HEK293 (cell line): ENCODE data around the gene LAMA2.

ENCODE experiments used
- CTCF ChIA-PET: fragments of 350-600 bp; formaldehyde crosslinking; extraction: SDS; loops from one replicate; lab custom pipeline; 2021; ENCODE audit warnings: antibody characterized with exemption; lab: Yijun Ruan, JAX
- POLR2A ChIA-PET: fragments of 300-600 bp; formaldehyde crosslinking; extraction: SDS; loops from one replicate; lab custom pipeline; 2020; ENCODE audit warnings: antibody characterized with exemption, inconsistent platforms; lab: Yijun Ruan, JAX
- H3K27ac ChIP-seq: fragments of 200-500 bp; sonication (Bioruptor generic); 2 replicates; pipeline ENCODE4 v1.5.1; 2014; ENCODE audit warnings: low read depth, low read length, control low read depth, inconsistent platforms; ENCODE audit errors: extremely low read depth
- H3K36me3 ChIP-seq, 2 experiments: fragments of 200-500 bp in 1 of 2; sonication (Bioruptor generic) in 1 of 2; 1 replicate in 1 of 2; 2 replicates in 1 of 2; pipeline ENCODE4 v1.5.1; 2014 to 2017; ENCODE audit warnings: inconsistent platforms in 2 of 2, low read length in 2 of 2; ENCODE audit not compliant: control insufficient read depth in 2 of 2, insufficient read depth in 1 of 2
- H3K4me1 ChIP-seq: fragments of 200-500 bp; sonication (Bioruptor generic); 2 replicates; pipeline ENCODE4 v1.5.1; 2014; ENCODE audit warnings: mild to moderate bottlenecking, low read length, inconsistent platforms; ENCODE audit not compliant: control insufficient read depth, insufficient read depth
- H3K4me3 ChIP-seq: 2 replicates; pipeline ENCODE4 v1.5.1; 2011; ENCODE audit warnings: low read depth, mild to moderate bottlenecking, control low read depth, low read length, moderate library complexity
- H3K9me3 ChIP-seq: fragments of 200-500 bp; sonication (Bioruptor generic); 2 replicates; pipeline ENCODE4 v1.5.1; 2014; ENCODE audit warnings: low read depth, low read length, inconsistent platforms; ENCODE audit not compliant: control insufficient read depth, insufficient read depth
- GLIS1 ChIP-seq: fragments of 450-650 bp; formaldehyde crosslinking; IDR thresholded peaks from 2 replicates; pipeline ENCODE4 v1.5.1; 2016; ENCODE audit warnings: missing biosample characterization, missing genetic modification characterization
- IKZF3 ChIP-seq: fragments of 450-650 bp; IDR thresholded peaks from 2 replicates; pipeline ENCODE4 v1.5.0; 2018; ENCODE audit warnings: missing biosample characterization, mild to moderate bottlenecking, missing genetic modification characterization, moderate library complexity
- MZF1 ChIP-seq: fragments of 450-650 bp; formaldehyde crosslinking; IDR thresholded peaks from 2 replicates; pipeline ENCODE4 v1.5.1; 2017; ENCODE audit warnings: missing biosample characterization, missing genetic modification characterization, borderline replicate concordance
- OVOL3 ChIP-seq: fragments of 450-650 bp; formaldehyde crosslinking; IDR thresholded peaks from 2 replicates; pipeline ENCODE4 v1.5.1; 2016; ENCODE audit warnings: missing biosample characterization, missing genetic modification characterization
- RBAK ChIP-seq: fragments of 450-650 bp; formaldehyde crosslinking; IDR thresholded peaks from 2 replicates; pipeline ENCODE4 v1.5.1; 2016; ENCODE audit warnings: missing biosample characterization, missing genetic modification characterization
- SP3 ChIP-seq: fragments of 450-650 bp; formaldehyde crosslinking; IDR thresholded peaks from 2 replicates; pipeline ENCODE4 v1.5.1; 2016; ENCODE audit warnings: missing biosample characterization, missing genetic modification characterization
- SP7 ChIP-seq: fragments of 450-650 bp; formaldehyde crosslinking; IDR thresholded peaks from 2 replicates; pipeline ENCODE4 v1.5.1; 2016; ENCODE audit warnings: missing biosample characterization, missing genetic modification characterization
- ZBTB1 ChIP-seq: fragments of 450-650 bp; formaldehyde crosslinking; IDR thresholded peaks from 2 replicates; pipeline ENCODE4 v1.5.1; 2016; ENCODE audit warnings: missing biosample characterization, missing genetic modification characterization
- ZBTB20 ChIP-seq: fragments of 450-650 bp; formaldehyde crosslinking; IDR thresholded peaks from 2 replicates; pipeline ENCODE4 v1.5.1; 2016; ENCODE audit warnings: missing biosample characterization, missing genetic modification characterization
- ZBTB21 ChIP-seq: fragments of 450-650 bp; formaldehyde crosslinking; IDR thresholded peaks from 2 replicates; pipeline ENCODE4 v1.5.1; 2017; ENCODE audit warnings: missing biosample characterization, missing genetic modification characterization
- ZEB2 ChIP-seq: fragments of 450-650 bp; formaldehyde crosslinking; IDR thresholded peaks from 2 replicates; pipeline ENCODE4 v1.5.1; 2016; ENCODE audit warnings: missing biosample characterization, missing genetic modification characterization
- ZNF175 ChIP-seq: fragments of 450-650 bp; formaldehyde crosslinking; IDR thresholded peaks from 2 replicates; pipeline ENCODE4 v1.5.1; 2016; ENCODE audit warnings: missing biosample characterization, missing genetic modification characterization
- ZNF2 ChIP-seq: fragments of 450-650 bp; formaldehyde crosslinking; IDR thresholded peaks from 2 replicates; pipeline ENCODE4 v1.5.1; 2016; ENCODE audit warnings: missing biosample characterization, missing genetic modification characterization
- ZNF37A ChIP-seq: fragments of 450-650 bp; IDR thresholded peaks from 2 replicates; pipeline ENCODE4 v1.5.1; 2018; ENCODE audit warnings: missing biosample characterization, missing genetic modification characterization
- ZNF530 ChIP-seq: fragments of 450-650 bp; formaldehyde crosslinking; IDR thresholded peaks from 2 replicates; pipeline ENCODE4 v1.5.1; 2016; ENCODE audit warnings: low read depth, missing biosample characterization, missing genetic modification characterization
- ZNF558 ChIP-seq: fragments of 450-650 bp; formaldehyde crosslinking; IDR thresholded peaks from 2 replicates; pipeline ENCODE4 v1.5.1; 2016; ENCODE audit warnings: missing biosample characterization, missing genetic modification characterization
- ZNF560 ChIP-seq: fragments of 450-650 bp; formaldehyde crosslinking; IDR thresholded peaks from 2 replicates; pipeline ENCODE4 v1.5.1; 2017; ENCODE audit warnings: missing biosample characterization, missing genetic modification characterization, borderline replicate concordance
- ZNF629 ChIP-seq: fragments of 450-650 bp; formaldehyde crosslinking; IDR thresholded peaks from 2 replicates; pipeline ENCODE4 v1.5.1; 2017; ENCODE audit warnings: missing biosample characterization, missing genetic modification characterization
- ZNF639 ChIP-seq: fragments of 450-650 bp; formaldehyde crosslinking; IDR thresholded peaks from 2 replicates; pipeline ENCODE4 v1.5.1; 2016; ENCODE audit warnings: missing biosample characterization, missing genetic modification characterization
- ZNF658 ChIP-seq: fragments of 450-650 bp; formaldehyde crosslinking; IDR thresholded peaks from 2 replicates; pipeline ENCODE4; 2016; ENCODE audit warnings: missing biosample characterization, missing genetic modification characterization
- ZNF660 ChIP-seq: fragments of 450-650 bp; IDR thresholded peaks from 2 replicates; pipeline ENCODE4 v1.5.1; 2018; ENCODE audit warnings: missing biosample characterization, mild to moderate bottlenecking, missing genetic modification characterization
- ZNF837 ChIP-seq: fragments of 450-650 bp; formaldehyde crosslinking; IDR thresholded peaks from 2 replicates; pipeline ENCODE4 v1.5.1; 2016; ENCODE audit warnings: missing biosample characterization, missing genetic modification characterization
- TF ChIP-seq, protein P1 (sequence below): fragments of 450-650 bp; formaldehyde crosslinking; IDR thresholded peaks from 2 replicates; pipeline ENCODE4 v1.5.1; 2016; ENCODE audit warnings: missing biosample characterization, missing genetic modification characterization, low read depth
- TF ChIP-seq, protein P2 (sequence below): fragments of 450-650 bp; formaldehyde crosslinking; IDR thresholded peaks from 2 replicates; pipeline ENCODE4 v1.5.1; 2016; ENCODE audit warnings: missing biosample characterization, missing genetic modification characterization
- TF ChIP-seq, protein P3 (sequence below): fragments of 450-650 bp; formaldehyde crosslinking; IDR thresholded peaks from 2 replicates; pipeline ENCODE4 v1.5.1; 2016; ENCODE audit warnings: missing biosample characterization, missing genetic modification characterization, borderline replicate concordance

The LAMA2 gene

GRCh38 chr6:129200151-129200550 lies 317.2 kb downstream of the LAMA2 start:
- no peak overlapping the region for H3K27ac ChIP-seq
- H3K4me1 ChIP-seq, result no peaks in the 10 kb centered on the region
- CTCF ChIA-PET, result no interaction called here
- POLR2A ChIA-PET, result no interaction called here
- H3K4me3 ChIP-seq, result no peak overlapping the region
- no peaks in the 10 kb centered on the region for H3K36me3 ChIP-seq
- no peaks in the 10 kb centered on the region for H3K9me3 ChIP-seq
- TF ChIP-seq ZNF560 (tag by site-specific recombination), result no peak
- no peak for TF ChIP-seq ZNF658 (tag by site-specific recombination)
- TF ChIP-seq, protein P1, sequence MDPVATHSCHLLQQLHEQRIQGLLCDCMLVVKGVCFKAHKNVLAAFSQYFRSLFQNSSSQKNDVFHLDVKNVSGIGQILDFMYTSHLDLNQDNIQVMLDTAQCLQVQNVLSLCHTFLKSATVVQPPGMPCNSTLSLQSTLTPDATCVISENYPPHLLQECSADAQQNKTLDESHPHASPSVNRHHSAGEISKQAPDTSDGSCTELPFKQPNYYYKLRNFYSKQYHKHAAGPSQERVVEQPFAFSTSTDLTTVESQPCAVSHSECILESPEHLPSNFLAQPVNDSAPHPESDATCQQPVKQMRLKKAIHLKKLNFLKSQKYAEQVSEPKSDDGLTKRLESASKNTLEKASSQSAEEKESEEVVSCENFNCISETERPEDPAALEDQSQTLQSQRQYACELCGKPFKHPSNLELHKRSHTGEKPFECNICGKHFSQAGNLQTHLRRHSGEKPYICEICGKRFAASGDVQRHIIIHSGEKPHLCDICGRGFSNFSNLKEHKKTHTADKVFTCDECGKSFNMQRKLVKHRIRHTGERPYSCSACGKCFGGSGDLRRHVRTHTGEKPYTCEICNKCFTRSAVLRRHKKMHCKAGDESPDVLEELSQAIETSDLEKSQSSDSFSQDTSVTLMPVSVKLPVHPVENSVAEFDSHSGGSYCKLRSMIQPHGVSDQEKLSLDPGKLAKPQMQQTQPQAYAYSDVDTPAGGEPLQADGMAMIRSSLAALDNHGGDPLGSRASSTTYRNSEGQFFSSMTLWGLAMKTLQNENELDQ (tag by site-specific recombination), result no peak
- TF ChIP-seq ZEB2, result no peak
- TF ChIP-seq ZNF37A, result no peak
- TF ChIP-seq MZF1 (tag by site-specific recombination), result no peak
- TF ChIP-seq IKZF3 (tag by site-specific recombination), result no peak
- TF ChIP-seq GLIS1 (tag by site-specific recombination), result no peak
- no peak for TF ChIP-seq ZNF2 (tag by site-specific recombination)

DNA sequence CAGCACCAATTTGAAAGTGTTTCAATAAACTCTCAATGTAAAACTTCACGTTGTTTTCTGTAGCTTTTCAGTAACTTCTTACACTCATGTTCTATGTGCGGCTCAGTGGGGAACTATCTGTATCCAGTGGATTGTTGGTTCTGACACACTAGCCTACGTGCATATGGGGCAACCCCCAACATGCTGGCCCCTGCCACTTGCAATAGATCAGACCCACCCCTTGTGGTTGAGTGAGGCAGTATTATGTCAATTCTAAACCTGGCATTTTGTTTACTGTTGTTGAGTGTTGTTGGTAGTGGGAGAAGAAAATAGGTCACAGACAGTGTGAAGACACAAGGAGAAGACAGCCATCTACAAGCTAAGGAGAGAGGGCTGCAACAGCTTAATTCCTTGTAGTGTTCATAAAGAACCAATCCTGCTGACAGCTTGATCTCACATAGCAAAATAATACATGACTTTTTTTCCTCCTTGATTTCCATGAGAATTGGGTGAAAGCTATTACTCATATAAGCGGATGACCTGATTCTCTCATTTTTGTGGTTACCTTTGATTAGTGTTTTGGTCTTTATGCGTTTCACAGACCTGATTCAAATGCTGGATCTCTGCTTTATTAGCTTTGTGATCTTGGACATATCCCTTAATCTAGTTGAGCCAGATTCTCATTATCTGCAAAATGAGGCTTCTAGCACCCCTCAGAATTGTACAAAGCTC lies 320.4 kb downstream of the LAMA2 start:
- H3K9me3 ChIP-seq, result no peaks in the 10 kb centered on the region
- no peaks in the 10 kb centered on the region for H3K36me3 ChIP-seq
- TF ChIP-seq ZNF837 (tag by site-specific recombination) (no peak), ZNF558 (tag by site-specific recombination) (no peak), ZNF660 (tag by site-specific recombination) (no peak), ZNF639 (tag by site-specific recombination) (no peak), ZNF530 (no peak), OVOL3 (tag by site-specific recombination) (no peak), ZNF629 (tag by site-specific recombination) (no peak), ZNF175 (tag by site-specific recombination) (no peak), ZBTB20 (tag by site-specific recombination) (no peak), ZBTB1 (tag by site-specific recombination) (no peak), SP3 (no peak), ZBTB21 (tag by site-specific recombination) (no peak), RBAK (tag by site-specific recombination) (no peak), SP7 (tag by site-specific recombination) (no peak)
- TF ChIP-seq, protein P2, sequence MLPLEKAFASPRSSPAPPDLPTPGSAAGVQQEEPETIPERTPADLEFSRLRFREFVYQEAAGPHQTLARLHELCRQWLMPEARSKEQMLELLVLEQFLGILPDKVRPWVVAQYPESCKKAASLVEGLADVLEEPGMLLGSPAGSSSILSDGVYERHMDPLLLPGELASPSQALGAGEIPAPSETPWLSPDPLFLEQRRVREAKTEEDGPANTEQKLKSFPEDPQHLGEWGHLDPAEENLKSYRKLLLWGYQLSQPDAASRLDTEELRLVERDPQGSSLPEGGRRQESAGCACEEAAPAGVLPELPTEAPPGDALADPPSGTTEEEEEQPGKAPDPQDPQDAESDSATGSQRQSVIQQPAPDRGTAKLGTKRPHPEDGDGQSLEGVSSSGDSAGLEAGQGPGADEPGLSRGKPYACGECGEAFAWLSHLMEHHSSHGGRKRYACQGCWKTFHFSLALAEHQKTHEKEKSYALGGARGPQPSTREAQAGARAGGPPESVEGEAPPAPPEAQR (tag by site-specific recombination), result no peak
- TF ChIP-seq, protein P3, sequence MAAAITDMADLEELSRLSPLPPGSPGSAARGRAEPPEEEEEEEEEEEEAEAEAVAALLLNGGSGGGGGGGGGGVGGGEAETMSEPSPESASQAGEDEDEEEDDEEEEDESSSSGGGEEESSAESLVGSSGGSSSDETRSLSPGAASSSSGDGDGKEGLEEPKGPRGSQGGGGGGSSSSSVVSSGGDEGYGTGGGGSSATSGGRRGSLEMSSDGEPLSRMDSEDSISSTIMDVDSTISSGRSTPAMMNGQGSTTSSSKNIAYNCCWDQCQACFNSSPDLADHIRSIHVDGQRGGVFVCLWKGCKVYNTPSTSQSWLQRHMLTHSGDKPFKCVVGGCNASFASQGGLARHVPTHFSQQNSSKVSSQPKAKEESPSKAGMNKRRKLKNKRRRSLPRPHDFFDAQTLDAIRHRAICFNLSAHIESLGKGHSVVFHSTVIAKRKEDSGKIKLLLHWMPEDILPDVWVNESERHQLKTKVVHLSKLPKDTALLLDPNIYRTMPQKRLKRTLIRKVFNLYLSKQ (tag by site-specific recombination), result no peak
- H3K4me3 ChIP-seq, result no peak overlapping the region
- ChIA-PET CTCF (interaction anchor here (0.6 to 1.5 kb wide), 4 partner anchors 11 to 295 kb away, joined by 3 to 5 read pairs (median 3); no protein-coding TSS in a partner anchor), POLR2A (no interaction called here)
- H3K4me1 ChIP-seq, result no peaks in the 10 kb centered on the region
- no peak overlapping the region for H3K27ac ChIP-seq
